Activated CD4-positive, alpha-beta memory T cell treated with anti-CD3 and anti-CD28 coated beads, Interleukin-2, amount 10 ng/mL, durations not matched to agents 7 days and 5 days (primary cell): Measurements from ENCODE around the gene P2RY6. TPM values are rescaled to one million over a fixed set of nuclear protein-coding genes. Genes with fewer than 3 reads are reported as not detected.
A peak's percentile ranks its signal among the peaks of the same experiment; 100 is the strongest.
"Not testable (repeated sequence)": the region's sequence is repeated elsewhere in the genome, so short reads cannot be mapped to it uniquely, and the experiment has no call there.

Experiments used
- CTCF ChIA-PET: fragments of 350-600 bp; sonication (Branson Sonifier 250); formaldehyde crosslinking; loops from one replicate; lab custom pipeline; 2021; ENCODE audit warnings: antibody characterized with exemption, inconsistent platforms; lab: Charles Lee
- POLR2A ChIA-PET: fragments of 350-600 bp; sonication (Branson Sonifier 250); formaldehyde crosslinking; loops from one replicate; lab custom pipeline; 2021; ENCODE audit warnings: antibody characterized with exemption; lab: Charles Lee
- DNase-seq: peaks from one replicate; pipeline ENCODE4 v3.0.0-alpha.2; 2020
- H3K27ac Mint-ChIP-seq: one replicate; pipeline ENCODE4 v1.8.0; 2021; ENCODE audit warnings: mild to moderate bottlenecking, mixed read lengths
- H3K27me3 Mint-ChIP-seq: one replicate; pipeline ENCODE4 v1.8.0; 2021; ENCODE audit warnings: mixed read lengths
- H3K36me3 Mint-ChIP-seq: one replicate; pipeline ENCODE4 v1.8.0; 2021; ENCODE audit warnings: low read depth, mixed read lengths
- H3K4me1 Mint-ChIP-seq: one replicate; pipeline ENCODE4 v1.8.0; 2021; ENCODE audit warnings: mixed read lengths
- H3K4me3 Mint-ChIP-seq: one replicate; pipeline ENCODE4 v1.8.0; 2021; ENCODE audit warnings: mild to moderate bottlenecking, mixed read lengths
- H3K9me3 Mint-ChIP-seq: one replicate; pipeline ENCODE4 v1.8.0; 2021; ENCODE audit warnings: mixed read lengths
- total RNA-seq, 2 experiments: library from RNA; stranded (reverse); gene quantifications; one replicate each; pipeline ENCODE4 v1.2.3, GENCODE V29; 2021

P2RY6 gene
- total RNA-seq, 2 experiments from 2014 or later, result not detected

DNA sequence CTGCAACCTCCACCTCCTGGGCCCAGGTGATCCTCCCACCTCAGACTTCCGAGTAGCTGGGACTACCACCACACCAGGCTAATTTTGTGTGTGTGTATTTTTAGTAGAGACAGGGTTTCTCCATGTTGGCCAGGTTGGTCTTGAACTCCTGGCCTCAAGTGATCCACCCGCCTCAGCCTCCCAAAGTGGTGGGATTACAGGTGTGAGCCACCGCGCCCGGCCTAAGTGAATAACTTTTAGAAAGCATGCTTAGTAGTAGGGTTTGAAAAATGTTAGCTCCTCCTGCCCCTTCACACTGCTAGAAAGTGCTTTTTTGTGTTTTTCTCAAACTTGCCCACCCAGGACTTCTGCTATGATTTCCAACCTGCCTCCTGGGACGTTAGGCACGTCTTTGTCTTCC, 39.7 kb upstream of the P2RY6 start:
- H3K9me3 Mint-ChIP-seq, DNase-seq, H3K4me1 Mint-ChIP-seq, H3K36me3 Mint-ChIP-seq, H3K27me3 Mint-ChIP-seq, H3K4me3 Mint-ChIP-seq, H3K27ac Mint-ChIP-seq: not testable (repeated sequence)
- POLR2A ChIA-PET, result interaction anchor here (0.8 kb wide), 1 partner anchor 28 kb away, joined by 3 read pairs; no protein-coding TSS in a partner anchor
- CTCF ChIA-PET, result interaction anchor here (1.5 kb wide), 1 partner anchor 12 kb away, joined by 6 read pairs; no protein-coding TSS in a partner anchor

DNA sequence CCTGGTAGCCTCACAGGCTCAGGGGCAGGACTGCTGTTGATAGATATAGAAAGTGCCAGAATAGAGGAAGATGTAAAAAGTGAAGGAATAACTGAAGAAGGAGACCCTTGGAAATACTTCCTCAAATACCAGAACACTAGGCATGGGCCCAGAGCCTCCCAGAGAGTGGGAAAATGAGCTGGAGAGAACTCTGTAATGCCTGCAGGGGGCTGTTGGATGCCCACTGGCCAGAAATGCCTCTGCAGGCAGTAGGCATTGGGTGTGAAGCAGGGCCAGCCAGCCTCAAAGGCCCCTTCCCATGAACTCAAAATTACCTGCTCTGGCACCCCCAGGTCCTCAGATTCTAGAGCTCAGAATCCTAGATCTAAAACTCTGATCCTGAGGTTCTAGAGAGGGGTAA, 38.9 kb upstream of the P2RY6 start:
- no peak for DNase-seq
- H3K27me3 Mint-ChIP-seq, result no peaks in the 10 kb centered on the region
- no peaks in the 10 kb centered on the region for H3K4me1 Mint-ChIP-seq
- H3K36me3 Mint-ChIP-seq, result no peaks in the 10 kb centered on the region
- ChIA-PET CTCF (interaction anchor here (0.7 to 1.5 kb wide), 3 partner anchors 12 to 47 kb away, joined by 3 to 6 read pairs (median 4); no protein-coding TSS in a partner anchor), POLR2A (no interaction called here)
- H3K4me3 Mint-ChIP-seq, result no peak overlapping the region
- H3K27ac Mint-ChIP-seq, result no peak overlapping the region
- no peaks in the 10 kb centered on the region for H3K9me3 Mint-ChIP-seq

- H3K4me3 Mint-ChIP-seq, result no peak overlapping the region
- no peaks in the 10 kb centered on the region for H3K36me3 Mint-ChIP-seq
- H3K27me3 Mint-ChIP-seq, result no peaks in the 10 kb centered on the region
- DNase-seq, result no peak
- POLR2A ChIA-PET, result no interaction called here
- H3K4me1 Mint-ChIP-seq, result no peaks in the 10 kb centered on the region
- no peaks in the 10 kb centered on the region for H3K9me3 Mint-ChIP-seq
- CTCF ChIA-PET, result interaction anchor here (0.7 to 1.5 kb wide), 3 partner anchors 11 to 48 kb away, joined by 3 to 6 read pairs (median 4); no protein-coding TSS in a partner anchor
- no peak overlapping the region for H3K27ac Mint-ChIP-seq
Observed at GRCh38 chr11:73233692-73234470, 38.3 kb upstream of the P2RY6 start.

DNA sequence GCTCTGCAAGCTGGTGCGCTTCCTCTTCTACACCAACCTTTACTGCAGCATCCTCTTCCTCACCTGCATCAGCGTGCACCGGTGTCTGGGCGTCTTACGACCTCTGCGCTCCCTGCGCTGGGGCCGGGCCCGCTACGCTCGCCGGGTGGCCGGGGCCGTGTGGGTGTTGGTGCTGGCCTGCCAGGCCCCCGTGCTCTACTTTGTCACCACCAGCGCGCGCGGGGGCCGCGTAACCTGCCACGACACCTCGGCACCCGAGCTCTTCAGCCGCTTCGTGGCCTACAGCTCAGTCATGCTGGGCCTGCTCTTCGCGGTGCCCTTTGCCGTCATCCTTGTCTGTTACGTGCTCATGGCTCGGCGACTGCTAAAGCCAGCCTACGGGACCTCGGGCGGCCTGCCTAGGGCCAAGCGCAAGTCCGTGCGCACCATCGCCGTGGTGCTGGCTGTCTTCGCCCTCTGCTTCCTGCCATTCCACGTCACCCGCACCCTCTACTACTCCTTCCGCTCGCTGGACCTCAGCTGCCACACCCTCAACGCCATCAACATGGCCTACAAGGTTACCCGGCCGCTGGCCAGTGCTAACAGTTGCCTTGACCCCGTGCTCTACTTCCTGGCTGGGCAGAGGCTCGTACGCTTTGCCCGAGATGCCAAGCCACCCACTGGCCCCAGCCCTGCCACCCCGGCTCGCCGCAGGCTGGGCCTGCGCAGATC, 37.5 kb upstream of the P2RY6 start:
- Mint-ChIP-seq H3K27me3 (no peaks in the 10 kb centered on the region), H3K4me3 (no peak overlapping the region), H3K4me1 (no peaks in the 10 kb centered on the region), H3K27ac (no peak overlapping the region), H3K36me3 (no peaks in the 10 kb centered on the region), H3K9me3 (no peaks in the 10 kb centered on the region)
- CTCF ChIA-PET, result interaction anchor here (1.4 kb wide), 1 partner anchor 50 kb away, joined by 4 read pairs; no protein-coding TSS in a partner anchor
- POLR2A ChIA-PET, result no interaction called here
- DNase-seq, result no peak

DNA sequence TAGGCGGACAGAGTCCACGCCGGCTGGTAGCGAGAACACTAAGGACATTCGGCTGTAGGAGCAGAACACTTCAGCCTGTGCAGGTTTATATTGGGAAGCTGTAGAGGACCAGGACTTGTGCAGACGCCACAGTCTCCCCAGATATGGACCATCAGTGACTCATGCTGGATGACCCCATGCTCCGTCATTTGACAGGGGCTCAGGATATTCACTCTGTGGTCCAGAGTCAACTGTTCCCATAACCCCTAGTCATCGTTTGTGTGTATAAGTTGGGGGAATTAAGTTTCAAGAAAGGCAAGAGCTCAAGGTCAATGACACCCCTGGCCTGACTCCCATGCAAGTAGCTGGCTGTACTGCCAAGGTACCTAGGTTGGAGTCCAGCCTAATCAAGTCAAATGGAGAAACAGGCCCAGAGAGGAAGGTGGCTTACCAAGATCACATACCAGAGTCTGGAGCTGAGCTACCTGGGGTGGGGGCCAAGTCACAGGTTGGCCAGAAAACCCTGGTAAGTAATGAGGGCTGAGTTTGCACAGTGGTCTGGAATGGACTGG, 36.8 kb upstream of the P2RY6 start:
- H3K4me3 Mint-ChIP-seq, result no peak overlapping the region
- POLR2A ChIA-PET, result no interaction called here
- H3K9me3 Mint-ChIP-seq, result no peaks in the 10 kb centered on the region
- H3K36me3 Mint-ChIP-seq, result no peaks in the 10 kb centered on the region
- DNase-seq, result no peak
- H3K27me3 Mint-ChIP-seq, result no peaks in the 10 kb centered on the region
- CTCF ChIA-PET, result interaction anchor here (1.3 to 1.4 kb wide), 3 partner anchors 16 to 55 kb away, joined by 3 to 5 read pairs (median 4); no protein-coding TSS in a partner anchor
- H3K4me1 Mint-ChIP-seq, result no peaks in the 10 kb centered on the region
- H3K27ac Mint-ChIP-seq, result no peak overlapping the region

DNA sequence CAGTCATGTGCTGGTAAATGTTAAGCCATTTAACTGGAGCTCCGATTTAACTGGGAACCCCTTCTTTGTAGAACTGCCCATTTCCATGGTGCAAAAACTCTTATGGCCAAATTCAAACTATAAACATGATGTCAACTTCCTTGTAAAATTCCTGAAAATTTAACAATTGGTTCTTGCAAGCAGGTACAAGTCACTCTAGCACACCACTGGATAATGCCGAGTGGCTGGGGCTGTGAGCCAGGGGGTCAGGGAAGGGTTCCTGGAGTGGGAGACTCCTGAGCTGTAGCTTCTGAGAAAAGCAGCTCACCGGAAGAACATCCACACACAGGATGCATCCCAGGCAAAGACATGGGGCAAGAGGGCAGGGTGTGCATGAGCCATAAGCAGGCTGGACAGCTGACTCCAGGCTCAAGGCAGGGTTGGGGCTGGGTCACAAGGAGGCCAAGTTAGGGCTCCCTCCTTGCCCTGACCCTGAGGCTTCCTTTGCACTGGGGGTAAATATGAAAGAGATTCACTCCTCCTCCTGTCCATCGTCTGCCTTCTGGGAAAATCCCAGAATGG, 35.9 kb upstream of the P2RY6 start:
- CTCF ChIA-PET, result interaction anchor here (0.5 to 1.4 kb wide), 9 partner anchors 17 to 408 kb away, joined by 3 to 7 read pairs (median 3); no protein-coding TSS in a partner anchor
- Mint-ChIP-seq H3K36me3 (no peaks in the 10 kb centered on the region), H3K27ac (no peak overlapping the region), H3K4me3 (no peak overlapping the region), H3K4me1 (no peaks in the 10 kb centered on the region), H3K27me3 (no peaks in the 10 kb centered on the region), H3K9me3 (no peaks in the 10 kb centered on the region)
- no peak for DNase-seq
- POLR2A ChIA-PET, result no interaction called here

GRCh38 chr11:73236854-73237253, 35.3 kb upstream of the P2RY6 start:
- no peaks in the 10 kb centered on the region for H3K36me3 Mint-ChIP-seq
- DNase-seq, result peak; percentile 50
- no peak overlapping the region for H3K27ac Mint-ChIP-seq
- H3K4me3 Mint-ChIP-seq, result no peak overlapping the region
- peaks cover 5% of the 10 kb centered on the region for H3K27me3 Mint-ChIP-seq
- no peaks in the 10 kb centered on the region for H3K4me1 Mint-ChIP-seq
- ChIA-PET CTCF (interaction anchor here (0.5 to 1.4 kb wide), 8 partner anchors 18 to 409 kb away, joined by 3 to 7 read pairs (median 3); no protein-coding TSS in a partner anchor), POLR2A (no interaction called here)
- H3K9me3 Mint-ChIP-seq, result no peaks in the 10 kb centered on the region

DNA sequence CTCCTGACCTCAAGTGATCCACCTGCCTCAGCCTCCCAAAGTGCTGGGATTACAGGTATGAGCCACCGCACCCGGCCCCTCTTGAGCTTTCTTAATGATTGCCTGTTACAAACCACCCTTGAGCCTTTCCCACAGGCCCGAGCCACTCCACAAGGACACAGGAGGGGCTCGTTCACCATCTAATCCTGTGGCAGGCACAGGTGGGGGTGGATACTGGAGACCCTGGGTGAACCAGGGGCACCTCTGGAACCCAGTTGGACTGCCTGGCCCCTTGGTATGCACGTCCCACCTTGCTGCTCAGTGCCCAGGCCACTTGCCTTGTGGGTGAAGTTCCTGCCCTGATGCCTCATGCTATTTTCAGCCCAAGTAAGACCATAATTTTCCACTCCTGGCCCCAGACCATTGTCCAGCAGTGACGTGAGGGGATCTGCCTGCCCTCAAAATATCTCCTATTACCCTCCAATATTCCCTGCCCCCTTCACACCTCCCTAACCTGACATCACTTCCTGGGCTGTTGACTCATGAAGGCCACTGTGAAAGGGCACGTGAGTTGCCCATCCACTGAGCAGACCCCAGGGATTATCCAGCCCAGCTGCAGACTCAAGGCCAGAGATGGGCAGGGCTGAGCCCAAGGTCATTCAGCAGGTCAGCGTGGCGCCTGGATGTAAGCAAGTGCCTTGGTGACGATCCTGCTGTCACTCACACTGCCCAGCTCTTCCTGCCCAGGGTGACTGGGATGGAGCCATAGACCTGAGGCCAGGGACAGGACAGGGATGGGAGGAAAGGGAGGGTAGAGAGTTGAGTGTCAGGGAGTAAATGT, 34.5 kb upstream of the P2RY6 start:
- ChIA-PET POLR2A (no interaction called here), CTCF (interaction anchor here (0.7 to 1.1 kb wide), 5 partner anchors 52 to 410 kb away, joined by 3 to 7 read pairs (median 3); no protein-coding TSS in a partner anchor)
- no peak overlapping the region for H3K27ac Mint-ChIP-seq
- no peak overlapping the region for H3K4me3 Mint-ChIP-seq
- DNase-seq, result no peak
- H3K9me3 Mint-ChIP-seq, result no peaks in the 10 kb centered on the region
- no peaks in the 10 kb centered on the region for H3K36me3 Mint-ChIP-seq
- H3K27me3 Mint-ChIP-seq, result peaks cover 6% of the 10 kb centered on the region
- H3K4me1 Mint-ChIP-seq, result peaks cover 3% of the 10 kb centered on the region

DNA sequence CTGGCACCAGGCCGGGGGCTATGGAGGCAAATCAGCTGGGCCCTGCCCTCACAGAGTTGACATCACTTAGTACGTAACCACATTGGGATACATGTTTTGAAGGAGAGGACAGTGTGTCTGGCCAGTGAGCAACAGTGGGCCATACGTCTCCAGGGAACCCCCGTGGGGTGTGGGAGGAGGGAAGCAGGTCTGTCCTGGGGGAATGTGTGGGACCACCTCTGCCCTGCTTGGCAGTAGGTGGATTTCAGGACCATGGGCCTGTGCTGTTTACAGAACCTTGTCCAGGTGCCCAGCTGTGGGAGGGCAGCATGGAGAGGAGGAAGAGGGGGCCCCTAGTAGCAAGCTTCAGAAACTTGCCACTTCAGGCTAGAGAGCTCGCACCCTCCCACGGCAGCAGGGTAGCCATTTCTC, 33.0 kb upstream of the P2RY6 start:
- no peak for DNase-seq
- ChIA-PET CTCF (no interaction called here), POLR2A (no interaction called here)
- peaks cover 6% of the 10 kb centered on the region for H3K27me3 Mint-ChIP-seq
- peaks cover 4% of the 10 kb centered on the region for H3K4me1 Mint-ChIP-seq
- no peaks in the 10 kb centered on the region for H3K36me3 Mint-ChIP-seq
- no peaks in the 10 kb centered on the region for H3K9me3 Mint-ChIP-seq
- H3K27ac Mint-ChIP-seq, result no peak overlapping the region
- H3K4me3 Mint-ChIP-seq, result no peak overlapping the region

- peaks cover 4% of the 10 kb centered on the region for H3K4me1 Mint-ChIP-seq
- H3K27me3 Mint-ChIP-seq, result peaks cover 6% of the 10 kb centered on the region
- H3K4me3 Mint-ChIP-seq, result no peak overlapping the region
- H3K36me3 Mint-ChIP-seq, result no peaks in the 10 kb centered on the region
- no peak for DNase-seq
- CTCF ChIA-PET, result no interaction called here
- POLR2A ChIA-PET, result no interaction called here
- no peaks in the 10 kb centered on the region for H3K9me3 Mint-ChIP-seq
- no peak overlapping the region for H3K27ac Mint-ChIP-seq
Observed at GRCh38 chr11:73239571-73240189, 32.5 kb upstream of the P2RY6 start.

DNA sequence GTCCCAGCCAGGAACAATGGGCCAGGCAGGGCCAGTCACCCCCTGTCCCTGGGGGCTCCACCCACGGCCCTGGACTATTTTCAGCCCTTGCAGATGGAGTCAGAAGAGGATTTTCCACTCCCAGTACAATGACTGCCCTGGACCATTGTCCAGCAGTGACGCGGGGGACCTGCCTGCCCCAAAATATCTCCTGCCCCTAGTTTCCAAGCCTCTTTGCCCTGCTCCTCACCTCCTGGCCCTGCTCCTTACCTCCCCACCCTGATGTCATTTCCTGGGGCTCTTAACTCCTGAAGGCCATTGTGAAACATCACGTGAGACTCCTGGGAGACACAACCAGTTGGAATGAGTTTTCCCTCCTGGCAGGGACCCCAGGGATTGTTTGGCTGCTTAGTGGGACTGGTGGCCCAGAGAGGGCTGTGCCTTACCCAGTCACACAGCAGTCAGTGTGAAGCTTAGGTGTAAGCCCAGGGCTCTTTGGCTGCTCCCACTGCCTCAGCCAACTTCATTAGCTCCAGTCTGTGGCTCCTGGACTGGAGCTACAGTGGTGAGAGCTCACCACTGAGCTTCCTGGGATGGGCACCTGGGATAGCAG, 31.9 kb upstream of the P2RY6 start:
- peaks cover 4% of the 10 kb centered on the region for H3K4me1 Mint-ChIP-seq
- H3K36me3 Mint-ChIP-seq, result no peaks in the 10 kb centered on the region
- POLR2A ChIA-PET, result no interaction called here
- no peak overlapping the region for H3K27ac Mint-ChIP-seq
- H3K4me3 Mint-ChIP-seq, result no peak overlapping the region
- peaks cover 6% of the 10 kb centered on the region for H3K27me3 Mint-ChIP-seq
- CTCF ChIA-PET, result interaction anchor here (3.7 kb wide), 1 partner anchor 54 kb away, joined by 23 read pairs; no protein-coding TSS in a partner anchor
- H3K9me3 Mint-ChIP-seq, result no peaks in the 10 kb centered on the region
- no peak for DNase-seq
